Body of pancreas (tissue), 4 donors: ENCODE data around the gene NLGN3.

ENCODE experiments used
- CTCF ChIP-seq, 7 experiments: fragments of 450-650 bp in 4 of 7; fragments of 200-600 bp in 3 of 7; sonication (generic) in 3 of 7; IDR thresholded peaks; one replicate each; pipeline ENCODE4 v1.5.1; 2016 to 2019; ENCODE audit warnings: antibody characterized with exemption in 7 of 7
- POLR2A ChIP-seq, 3 donors: fragments of 450-650 bp; IDR thresholded peaks; one replicate each; pipeline ENCODE4 v1.6.1; 2016; ENCODE audit warnings: antibody characterized with exemption in 3 of 3, mild to moderate bottlenecking in 2 of 3

GRCh38 chrX:71098302-71098701 lies 46.3 kb upstream of the NLGN3 start:
- peak in 6 of 7 experiments; percentile 19 to 44 (median 34) for TF ChIP-seq CTCF (IDR thresholded peaks at IDR 0.05)
- no peak for TF ChIP-seq POLR2A (IDR thresholded peaks at IDR 0.05)
